Left ventricle myocardium superior (tissue), 1 donor: ENCODE measurements around the gene IFNL3. TPM values are rescaled to one million over a fixed set of nuclear protein-coding genes. Genes with fewer than 3 reads are reported as not detected.
"Not testable (repeated sequence)": the region's sequence is repeated elsewhere in the genome, so short reads cannot be mapped to it uniquely, and the experiment has no call there.

Source experiments
- ATAC-seq: fragments of 200-7000 bp; cut with Tn5 transposase; one replicate; pipeline ENCODE4 v1.9.1; 2020; ENCODE audit warnings: mild to moderate bottlenecking, moderate library complexity
- DNase-seq: peaks from one replicate; pipeline ENCODE4 v3.0.0-alpha.2; 2020
- intact Hi-C: fragments of 100-400 bp; cut with micrococcal nuclease; formaldehyde crosslinking; loops from one replicate; pipeline ENCODE4 v1.11.0; 2022
- total RNA-seq: library from RNA; stranded (reverse); fragmentation: NEBNext Ultra II Directional; extraction: Animal tissue kit (Norgen Biotek cat#: 25700); gene quantifications from one replicate; pipeline ENCODE4 v1.2.1, GENCODE V29; 2021
- donor health status: DM: no; HTN: yes; CAD: no; lungs with severe emphysema.

IFNL3 gene
- total RNA-seq, 1 donor from 2014 or later = not detected

DNA sequence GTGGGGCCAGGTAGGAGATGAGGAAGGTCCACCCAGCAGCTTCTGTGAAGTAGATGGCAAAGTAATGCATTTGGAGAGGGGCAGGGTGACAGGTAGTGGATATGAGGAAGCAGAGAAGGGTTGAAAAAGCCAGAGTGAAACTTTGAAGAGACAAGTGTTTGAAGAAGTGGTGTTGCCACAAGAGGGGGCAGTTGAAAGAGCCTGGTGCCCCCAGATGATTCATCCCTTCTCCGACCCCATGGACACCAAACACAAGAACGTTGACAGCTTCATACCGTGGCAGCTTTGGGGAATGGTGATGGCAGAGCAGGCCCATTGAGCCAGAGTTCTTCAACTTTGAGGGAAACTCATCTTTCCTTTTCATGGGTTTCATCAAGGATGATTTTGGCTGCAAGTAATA lies 19.9 kb downstream of the IFNL3 start:
- ATAC-seq = no peak

DNA sequence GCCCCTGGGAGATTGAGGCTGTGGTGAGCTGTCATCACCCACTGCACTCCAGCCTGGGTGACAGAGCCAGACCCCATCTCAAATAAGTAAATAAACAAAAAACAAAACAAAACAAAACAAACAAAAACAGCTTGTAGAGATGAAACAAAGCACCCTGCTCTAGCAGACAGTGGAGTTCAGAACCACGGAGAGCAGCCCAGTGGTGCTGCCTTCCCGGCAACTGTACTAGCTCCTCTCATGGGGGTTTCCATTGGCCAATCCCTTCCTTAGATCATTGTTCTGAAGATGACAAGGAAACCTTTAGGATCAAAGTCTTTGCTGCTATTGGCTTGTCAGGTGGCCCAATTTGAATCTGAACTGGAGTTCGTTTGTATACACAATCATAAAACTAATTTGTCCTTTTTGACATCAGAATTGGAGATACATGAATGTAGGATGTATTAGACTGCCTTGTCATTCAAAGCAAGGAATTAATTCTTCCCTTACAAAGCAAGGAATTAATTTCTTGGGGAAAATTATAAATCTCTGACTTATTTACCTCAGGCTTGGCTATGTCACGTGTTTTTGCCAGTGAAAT lies 21.0 kb downstream of the IFNL3 start:
- ATAC-seq (no peak), DNase-seq (no peak)
- intact Hi-C loops = no loop called here

More for the DNA sequence above, 19.9 kb downstream of the IFNL3 start:
- intact Hi-C loops = no loop called here
- DNase-seq = no peak

DNA sequence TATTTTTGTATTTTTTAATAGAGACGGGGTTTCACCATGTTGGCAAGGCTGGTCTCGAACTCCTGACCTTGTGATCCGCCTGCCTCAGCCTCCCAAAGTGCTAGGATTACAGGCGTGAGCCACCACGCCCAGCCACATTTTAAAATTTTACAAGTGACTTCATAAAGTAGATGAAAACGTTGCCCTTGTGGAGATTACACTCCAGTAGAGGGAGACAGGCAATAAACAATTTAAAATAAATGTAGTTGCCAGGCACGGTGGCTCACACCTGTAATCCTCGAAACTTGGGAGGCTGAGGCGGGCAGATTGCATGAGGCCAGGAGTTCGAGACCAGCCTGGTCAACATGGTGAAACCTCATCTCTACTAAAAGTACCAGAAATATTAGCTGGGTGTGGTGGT lies 25.7 kb downstream of the IFNL3 start:
- intact Hi-C loops, ATAC-seq, DNase-seq: not testable (repeated sequence)

DNA sequence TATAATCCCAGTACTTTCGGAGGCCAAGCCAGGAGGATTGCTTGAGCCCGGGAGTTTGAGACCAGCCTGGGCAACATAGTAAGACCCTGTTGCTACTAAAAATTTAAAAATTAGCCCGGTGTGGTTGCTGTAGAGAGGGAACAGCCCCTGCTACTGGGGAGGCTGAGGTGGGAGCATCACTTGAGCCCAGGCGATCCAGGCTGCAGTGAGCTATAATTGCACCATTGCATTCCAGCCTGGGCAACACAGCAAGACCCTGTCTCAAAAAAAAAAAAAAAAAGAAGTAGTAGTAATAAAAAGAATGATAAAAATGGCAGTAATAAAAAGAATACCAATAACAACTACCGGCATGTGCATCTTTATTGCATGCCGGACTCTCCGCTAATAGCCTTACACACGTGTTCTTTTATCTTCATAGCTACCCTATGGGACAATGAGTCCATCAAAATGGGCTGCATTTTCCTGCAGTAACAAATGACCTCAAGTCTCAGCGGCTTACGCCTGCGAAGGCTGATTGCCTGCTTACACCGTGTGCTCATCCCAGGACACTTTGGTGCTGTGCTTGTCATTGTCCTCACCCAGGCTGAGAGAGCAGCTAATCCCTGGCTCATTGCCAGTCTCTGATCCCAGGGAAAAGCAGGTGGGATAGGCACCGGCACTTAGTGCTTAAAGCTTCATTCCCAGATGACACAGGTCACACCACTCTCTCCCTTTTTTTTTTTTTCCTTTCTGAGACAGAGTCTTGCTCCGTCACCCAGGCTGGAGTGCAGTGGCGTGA lies 26.4 kb downstream of the IFNL3 start:
- intact Hi-C loops = no loop called here
- ATAC-seq = no peak
- no peak for DNase-seq

DNA sequence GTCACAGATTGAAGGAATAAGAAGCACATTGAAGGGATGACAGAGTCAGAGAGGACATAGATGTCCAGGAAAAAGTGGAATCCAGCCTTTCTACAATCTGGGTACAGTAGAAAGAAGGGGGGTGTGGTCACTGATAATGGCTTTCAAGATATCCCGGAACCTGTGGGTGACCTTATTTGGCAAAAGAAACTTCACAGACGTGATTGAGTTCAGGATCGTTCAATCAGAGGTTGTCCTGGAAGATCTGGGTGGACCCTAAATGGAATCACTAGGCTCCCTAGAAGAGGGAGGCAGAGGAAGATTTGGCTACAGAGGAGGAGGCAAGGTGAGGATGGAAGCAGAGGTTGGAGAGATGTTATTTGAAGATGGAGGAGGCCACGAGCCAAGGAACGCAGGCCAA lies 27.7 kb downstream of the IFNL3 start:
- intact Hi-C loops = no loop called here
- ATAC-seq (no peak), DNase-seq (no peak)

DNA sequence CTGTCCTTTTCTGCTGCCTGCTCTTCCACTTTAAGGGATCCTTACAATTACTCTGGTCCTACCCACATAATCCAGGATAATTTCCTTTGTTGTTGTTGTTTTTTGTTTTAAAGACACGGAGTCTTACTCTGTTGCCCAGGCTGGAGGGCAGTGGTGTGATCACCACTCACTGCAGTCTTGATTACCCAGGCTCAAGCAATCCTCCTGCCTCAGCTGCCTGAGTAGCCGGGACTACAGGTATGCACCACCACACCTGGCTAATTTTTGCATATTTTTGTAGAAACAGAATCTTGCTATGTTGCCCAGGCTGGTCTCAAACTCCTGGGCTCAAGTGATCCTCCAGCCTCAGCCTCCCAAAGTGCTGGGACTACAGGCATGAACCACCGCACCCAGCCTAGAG lies 29.5 kb downstream of the IFNL3 start:
- DNase-seq, ATAC-seq, intact Hi-C loops: not testable (repeated sequence)

DNA sequence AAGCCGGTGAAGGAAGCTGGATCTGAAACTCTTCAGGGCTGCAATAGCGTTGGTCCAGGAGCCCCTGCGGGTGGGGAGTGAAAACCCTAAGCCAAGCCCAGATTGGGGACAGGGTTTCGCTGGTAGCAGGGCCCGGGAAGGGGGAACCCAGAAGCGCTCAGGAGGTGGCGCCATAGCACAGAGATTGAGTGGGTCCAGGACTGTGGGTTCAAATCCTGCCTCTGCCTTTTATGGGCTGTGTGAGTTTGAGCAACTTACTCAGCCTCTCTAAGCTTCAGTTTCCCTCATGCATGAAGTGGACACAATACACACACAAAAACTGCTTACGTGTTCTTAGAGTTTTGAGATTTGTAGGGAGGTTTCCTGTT lies 32.4 kb downstream of the IFNL3 start:
- intact Hi-C loops = no loop called here
- DNase-seq (peak; percentile 46), ATAC-seq (peak; percentile 24)

DNA sequence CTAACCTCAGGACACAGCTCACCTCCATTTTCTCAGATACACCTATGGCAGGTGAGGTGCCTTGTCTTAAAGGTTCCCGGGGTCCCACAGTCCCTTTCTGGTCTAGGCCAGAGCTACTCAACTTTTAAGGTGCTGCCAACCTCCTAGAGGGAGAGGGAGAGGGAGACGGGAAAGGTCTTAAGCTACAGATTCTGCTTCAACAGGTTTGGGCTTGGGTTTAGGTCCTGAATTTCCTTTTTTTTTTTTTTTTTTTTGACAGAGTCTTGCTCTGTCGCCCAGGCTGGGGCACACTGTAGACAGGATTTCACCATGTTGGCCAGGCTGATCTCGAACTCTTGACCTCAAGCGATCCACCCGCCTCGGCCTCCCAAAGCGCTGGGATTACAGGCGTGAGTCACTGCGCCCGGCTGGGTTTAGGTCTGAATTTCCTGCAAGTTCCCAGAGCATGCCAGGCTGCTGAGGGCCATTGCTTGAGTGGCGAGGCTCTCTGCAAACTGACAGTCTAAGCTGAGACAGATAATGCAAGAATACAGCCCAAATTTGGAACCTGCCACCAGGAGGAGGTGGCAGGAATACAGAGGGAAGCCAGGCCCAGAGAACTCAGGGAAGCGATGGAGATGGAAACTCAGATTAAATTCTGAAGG lies 33.0 kb downstream of the IFNL3 start:
- no peak for ATAC-seq
- DNase-seq = no peak
- intact Hi-C loops = no loop called here

DNA sequence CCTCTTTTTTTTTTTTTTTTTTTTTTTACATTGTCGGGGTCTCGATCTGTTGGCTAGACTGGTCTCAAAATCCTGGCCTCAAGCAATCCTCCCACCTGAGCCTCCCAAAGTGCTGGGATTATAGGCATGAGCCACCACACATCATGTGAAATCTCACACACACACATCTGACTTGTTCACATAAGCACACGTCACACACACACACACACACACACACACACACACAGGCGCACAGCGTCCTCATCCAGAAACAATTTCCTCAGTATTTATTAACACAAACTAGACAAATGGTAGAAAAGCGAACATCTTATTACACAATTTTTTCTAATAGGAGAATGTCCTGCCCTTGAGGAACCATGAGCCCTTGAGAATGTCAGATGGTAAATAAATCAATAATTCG lies 35.6 kb downstream of the IFNL3 start:
- DNase-seq = no peak
- intact Hi-C loops = no loop called here

DNA sequence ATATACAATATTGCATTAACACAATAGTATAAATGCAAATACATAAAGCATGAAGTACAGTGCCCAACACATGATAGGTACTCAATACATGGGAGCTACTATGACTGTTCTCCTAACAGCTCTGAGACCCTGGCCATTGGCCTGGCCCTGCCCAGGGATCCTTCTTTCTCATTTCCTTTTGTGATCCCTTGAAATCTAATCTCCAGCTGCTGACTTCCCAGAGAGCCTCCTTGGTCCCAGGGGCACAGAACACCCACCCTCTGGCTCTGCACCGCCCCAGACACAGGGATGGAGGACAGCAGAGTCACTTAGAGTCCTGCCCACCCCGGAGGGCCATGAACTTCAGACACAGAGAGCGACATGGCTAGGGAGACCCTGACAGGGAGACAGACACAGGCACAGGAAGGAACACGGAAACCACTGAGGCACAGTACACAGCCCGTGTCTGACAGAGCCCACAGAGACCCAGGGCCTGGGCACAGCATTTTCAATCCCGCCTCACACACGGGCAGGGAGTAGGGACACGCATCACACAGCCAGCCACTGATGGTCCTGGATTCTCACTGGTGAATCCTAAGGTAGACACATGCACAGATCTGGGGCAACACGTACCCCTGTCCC lies 36.5 kb downstream of the IFNL3 start:
- ATAC-seq (no peak), DNase-seq (no peak)
- intact Hi-C loops = no loop called here

More for the DNA sequence above, 35.6 kb downstream of the IFNL3 start:
- ATAC-seq = no peak

DNA sequence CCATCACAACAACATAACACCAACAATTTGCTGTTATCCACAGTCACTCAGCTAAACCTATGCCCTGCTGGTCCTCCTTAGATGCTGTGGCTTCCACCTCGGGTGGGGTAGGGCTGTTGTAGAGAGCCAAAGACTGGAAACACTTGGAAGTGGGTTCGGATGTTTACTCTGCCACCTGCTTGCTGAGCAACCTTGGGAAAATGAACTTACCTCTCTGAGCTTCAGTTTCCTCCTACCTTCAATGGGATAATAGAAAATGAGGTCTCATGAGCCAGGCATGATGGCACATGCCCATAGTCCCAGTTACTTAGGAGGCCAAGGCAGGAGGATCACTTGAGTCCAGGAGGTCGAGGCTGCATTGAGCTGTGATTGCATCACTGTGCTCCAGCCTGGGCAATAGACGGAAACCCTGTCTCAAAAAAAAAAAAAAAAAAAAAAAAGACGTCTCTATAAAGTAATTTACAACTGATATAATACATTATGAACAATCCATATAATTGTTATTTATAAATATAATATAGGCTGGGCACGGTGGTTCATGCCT lies 37.4 kb downstream of the IFNL3 start:
- intact Hi-C loops = no loop called here
- ATAC-seq (no peak), DNase-seq (no peak)

DNA sequence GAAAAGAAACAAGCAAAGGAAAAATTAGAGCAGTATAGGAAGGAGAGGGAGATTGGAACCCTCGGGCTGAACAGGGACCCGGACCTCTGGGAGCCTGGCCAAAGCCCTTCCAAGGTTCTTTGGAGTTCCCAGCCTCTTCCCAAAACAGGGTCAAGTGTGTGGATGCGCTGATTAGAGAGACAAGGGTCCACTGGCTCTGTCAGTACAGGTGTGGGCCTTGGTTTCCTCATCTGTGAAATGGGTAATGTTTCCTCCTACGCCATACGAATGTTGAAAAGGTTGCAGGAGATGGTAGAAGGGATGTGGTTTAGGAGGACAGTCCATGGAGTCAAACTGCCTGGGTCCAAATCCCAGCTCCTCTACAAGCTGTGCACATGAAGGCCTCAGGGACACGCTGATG lies 38.7 kb downstream of the IFNL3 start:
- intact Hi-C loops = no loop called here
- DNase-seq = no peak
- ATAC-seq = no peak

DNA sequence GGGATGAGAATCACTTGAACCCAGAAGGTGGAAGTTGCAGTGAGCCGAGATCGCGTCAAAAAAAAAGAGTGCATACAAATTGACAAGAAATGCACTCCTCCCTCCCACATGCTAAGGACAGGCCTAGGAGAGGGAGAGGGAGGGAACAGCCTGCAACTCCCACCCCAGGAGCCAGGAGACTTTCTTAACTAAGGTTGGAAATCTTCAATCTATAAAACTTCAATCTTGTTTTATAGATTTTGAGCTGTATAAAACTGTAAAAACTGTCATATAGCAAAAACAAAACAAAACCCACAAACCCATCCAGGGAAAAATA lies 39.4 kb downstream of the IFNL3 start:
- ATAC-seq (no peak), DNase-seq (no peak)
- intact Hi-C loops = no loop called here

DNA sequence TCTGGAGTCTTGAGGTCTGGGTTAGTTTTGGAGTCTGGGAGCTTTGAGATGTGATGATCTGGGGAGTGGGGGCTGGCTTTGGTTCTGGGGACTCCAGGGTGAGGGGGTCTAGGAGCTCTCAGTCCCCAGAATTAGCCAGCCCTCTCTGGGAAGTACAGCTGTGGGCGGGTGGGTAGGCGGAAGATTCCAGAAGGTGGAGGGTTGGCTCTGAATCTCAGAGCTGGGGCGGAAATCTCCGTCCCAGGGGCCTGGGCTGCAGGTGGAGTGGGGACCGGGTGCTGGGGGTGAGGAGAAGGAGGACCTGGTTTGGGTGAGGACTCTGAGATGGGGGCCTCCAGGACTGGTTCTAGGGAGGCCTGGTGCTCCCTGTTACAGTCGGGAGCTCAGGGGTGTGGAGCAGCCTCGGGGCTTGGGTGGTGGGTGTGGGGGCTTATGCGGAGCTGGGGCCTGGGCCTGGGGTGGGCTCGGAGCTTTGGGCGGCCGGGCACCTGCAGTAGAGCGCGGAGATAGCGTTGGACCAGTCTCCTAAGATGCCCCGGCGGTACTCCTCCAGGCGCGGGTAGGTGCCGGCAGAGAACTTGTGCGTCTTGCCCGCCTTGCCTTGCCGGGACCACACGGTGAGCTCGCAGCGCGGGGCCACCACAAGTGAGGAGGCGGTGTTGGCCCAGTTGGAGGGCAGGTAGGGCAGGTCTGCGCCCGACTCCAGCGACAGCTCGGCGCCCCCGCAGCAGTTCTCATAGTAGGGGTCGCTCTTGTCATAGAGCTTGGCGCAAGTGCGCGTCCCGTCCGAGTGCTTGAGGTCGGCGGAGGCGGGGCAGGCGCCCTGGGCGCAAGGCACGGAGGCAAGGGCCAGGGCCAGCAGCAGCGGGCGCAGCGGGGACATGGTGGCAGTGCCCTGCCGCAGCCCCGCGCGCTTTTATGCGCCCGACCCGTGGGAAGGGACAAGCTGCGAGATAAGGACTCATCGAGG lies 41.1 kb downstream of the IFNL3 start, which contains the start of gene SYCN:
Gene SYCN, minus strand, starts transcription at position 892 of the 970 bp plus-strand sequence. Its CDS starts 9 bp downstream, at position 883.
- no peak for DNase-seq
- ATAC-seq = no peak
- intact Hi-C loops = no loop called here

DNA sequence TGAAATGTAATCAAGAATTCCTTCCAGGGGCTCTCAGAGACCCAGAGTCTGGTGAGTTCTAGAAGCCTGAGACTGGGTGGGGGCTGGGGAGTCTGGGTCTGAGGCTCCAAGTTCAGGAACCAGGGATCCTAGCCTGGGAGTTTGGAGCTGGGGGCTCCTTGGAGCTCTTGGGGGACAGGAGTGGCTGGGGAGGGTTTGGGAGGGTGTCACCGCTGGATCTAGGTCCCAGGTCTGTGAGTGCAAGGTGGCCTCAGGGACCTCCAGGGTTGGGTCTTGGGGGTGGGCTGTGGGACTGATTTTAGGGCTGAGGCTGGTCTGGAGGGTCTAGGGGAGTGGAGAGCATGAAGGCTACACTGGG lies 41.8 kb downstream of the IFNL3 start:
- no peak for DNase-seq
- intact Hi-C loops = no loop called here
- no peak for ATAC-seq

DNA sequence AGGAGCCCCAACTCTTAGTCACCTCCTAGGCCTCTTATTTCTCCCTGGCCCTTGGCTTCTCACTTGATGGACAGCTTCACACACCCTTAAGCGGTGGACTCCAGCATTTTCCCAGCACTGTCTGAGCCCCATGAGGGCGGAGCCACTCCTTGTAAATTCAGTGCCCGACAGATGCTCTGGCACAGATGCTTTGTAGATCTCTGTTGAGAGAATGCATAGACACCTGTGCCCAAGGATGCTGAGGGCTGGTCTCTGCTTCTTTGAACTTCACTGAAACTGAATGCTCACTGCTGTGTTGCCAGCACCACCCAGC lies 44.0 kb downstream of the IFNL3 start:
- intact Hi-C loops = no loop called here
- ATAC-seq (no peak), DNase-seq (no peak)

DNA sequence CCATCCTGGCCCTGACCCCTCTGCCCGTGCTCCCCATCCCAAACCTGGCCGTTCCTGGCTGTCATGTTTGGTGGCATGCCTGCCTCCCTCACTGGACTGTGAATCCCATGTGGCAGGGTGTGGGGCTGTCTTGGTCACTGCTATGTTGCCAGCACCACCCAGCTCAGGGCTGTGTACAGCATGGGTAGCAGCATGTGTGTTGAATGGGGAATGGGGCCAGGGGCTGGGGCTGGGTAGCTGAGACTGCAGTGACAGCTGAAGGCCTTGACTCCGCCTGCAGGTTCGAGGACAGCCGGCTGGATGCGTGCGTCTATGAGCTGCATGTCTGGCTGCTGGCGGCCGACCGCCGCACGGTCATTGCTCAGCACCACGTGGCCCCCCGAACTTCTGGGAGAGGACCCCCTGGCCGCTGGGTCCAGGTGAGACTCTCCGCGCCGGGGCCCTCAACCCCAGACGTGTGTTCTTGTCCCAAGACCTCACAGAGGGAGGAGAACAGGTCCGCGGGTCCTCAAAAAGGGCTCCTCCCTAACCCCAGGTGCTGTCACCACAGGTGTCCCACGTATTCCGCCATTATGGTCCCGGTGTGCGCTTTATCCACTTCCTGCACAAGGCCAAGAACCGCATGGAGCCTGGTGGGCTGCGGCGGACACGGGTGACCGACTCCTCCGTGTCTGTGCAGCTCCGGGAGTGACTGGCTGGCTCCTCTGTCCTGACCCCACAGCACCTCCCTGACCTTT lies 44.6 kb downstream of the IFNL3 start:
- intact Hi-C loops = no loop called here
- ATAC-seq (no peak), DNase-seq (no peak)

DNA sequence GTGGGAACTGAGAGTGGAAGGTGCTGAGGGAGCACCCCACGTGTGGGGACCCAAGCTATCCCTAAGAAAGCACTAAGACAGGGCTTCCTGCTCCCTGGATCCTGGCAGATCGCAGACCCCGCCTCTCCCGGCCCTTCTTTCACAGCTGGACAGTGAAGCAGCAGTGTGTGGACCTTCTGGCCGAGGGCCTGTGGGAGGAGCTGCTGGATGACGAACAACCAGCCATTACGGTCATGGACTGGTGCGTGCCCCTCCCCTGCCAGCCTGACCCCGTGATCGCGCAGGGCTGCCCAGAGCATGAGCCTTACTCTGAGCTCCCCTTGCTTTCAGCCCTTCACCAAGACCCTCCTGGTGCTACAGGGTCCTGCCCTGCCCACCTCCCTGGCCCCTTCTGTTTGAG lies 45.8 kb downstream of the IFNL3 start:
- ATAC-seq = peak; percentile 57
- intact Hi-C loops = no loop called here
- DNase-seq = no peak

DNA sequence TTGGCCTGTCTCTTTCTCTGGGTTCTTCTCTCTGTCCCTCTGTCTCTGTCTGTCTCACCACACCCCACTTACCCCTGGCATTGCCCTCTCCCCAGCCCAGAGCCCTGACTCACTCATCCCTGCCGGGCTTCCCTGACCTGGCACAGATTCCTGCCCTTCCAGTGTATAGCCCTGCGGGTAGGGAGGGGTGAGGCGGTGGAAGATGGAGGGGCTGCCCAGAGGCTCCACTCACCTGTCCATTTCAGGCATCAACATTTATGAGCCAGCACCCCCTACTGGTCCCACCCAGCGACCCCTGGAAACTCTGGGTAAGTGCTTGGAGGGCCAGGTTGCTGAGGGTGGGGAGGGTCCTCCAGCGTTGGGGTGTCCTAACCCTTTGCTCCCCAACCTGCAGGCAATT lies 47.0 kb downstream of the IFNL3 start:
- ATAC-seq (no peak), DNase-seq (no peak)
- intact Hi-C loops = no loop called here
